HFF-Myc (cell line): ENCODE data around the gene ACAP2.
A peak's percentile ranks its signal among the peaks of the same experiment; 100 is the strongest.

ENCODE experiments used
- DNase-seq: peaks from one replicate; pipeline ENCODE4 v3.0.0-alpha.2; 2011; ENCODE audit warnings: low read depth; ENCODE audit errors: extremely low read depth
- H3K4me3 ChIP-seq: replicated peaks from 2 replicates; pipeline ENCODE4 v1.5.1; 2011; ENCODE audit warnings: low read depth, mild to moderate bottlenecking, control low read depth, low read length
- CTCF ChIP-seq: IDR thresholded peaks from 2 replicates; pipeline ENCODE4 v1.5.1; 2012; ENCODE audit warnings: mild to moderate bottlenecking, low read depth, low read length, control low read depth; ENCODE audit errors: missing control alignments

Gene ACAP2

GRCh38 chr3:195352895-195353488, 89.8 kb downstream of the ACAP2 start:
- TF ChIP-seq CTCF, result no peak
- DNase-seq, result peak; percentile 21
- H3K4me3 ChIP-seq, result no peak overlapping the region

- H3K4me3 ChIP-seq, result no peak overlapping the region
- DNase-seq, result no peak
- TF ChIP-seq CTCF, result no peak
Measured at GRCh38 chr3:195348426-195349115, 94.2 kb downstream of the ACAP2 start.

- no peak for TF ChIP-seq CTCF
- H3K4me3 ChIP-seq, result no peak overlapping the region
- no peak for DNase-seq
Measured at GRCh38 chr3:195337747-195338146, 105.1 kb downstream of the ACAP2 start.

GRCh38 chr3:195334967-195335366, 107.9 kb downstream of the ACAP2 start:
- no peak for TF ChIP-seq CTCF
- no peak overlapping the region for H3K4me3 ChIP-seq
- no peak for DNase-seq

- DNase-seq, result no peak
- no peak overlapping the region for H3K4me3 ChIP-seq
- no peak for TF ChIP-seq CTCF
Measured at GRCh38 chr3:195319060-195319459, 123.8 kb downstream of the ACAP2 start.

- H3K4me3 ChIP-seq, result no peak overlapping the region
- no peak for DNase-seq
- no peak for TF ChIP-seq CTCF
Measured at GRCh38 chr3:195312714-195313113, 130.1 kb downstream of the ACAP2 start.
